B cell (primary cell): ENCODE results near the gene ATP8B3.

Experiments used
- CTCF ChIP-seq: fragments of 200-600 bp; IDR thresholded peaks from one replicate; pipeline ENCODE4 v1.8.0; 2022; ENCODE audit warnings: antibody characterized with exemption, mild to moderate bottlenecking
- EZH2 ChIP-seq: IDR thresholded peaks from 2 replicates; pipeline ENCODE4 v1.6.1; 2012; ENCODE audit warnings: borderline replicate concordance, low read depth, mild to moderate bottlenecking, moderate library complexity, low read length; ENCODE audit not compliant: insufficient read depth, poor library complexity, severe bottlenecking

GRCh38 chr19:1769645-1769985, 42.5 kb downstream of the ATP8B3 start:
- TF ChIP-seq CTCF (no peak), EZH2 (no peak)
